Measurements from ENCODE around the gene RASSF1.

Gene RASSF1, protein sequence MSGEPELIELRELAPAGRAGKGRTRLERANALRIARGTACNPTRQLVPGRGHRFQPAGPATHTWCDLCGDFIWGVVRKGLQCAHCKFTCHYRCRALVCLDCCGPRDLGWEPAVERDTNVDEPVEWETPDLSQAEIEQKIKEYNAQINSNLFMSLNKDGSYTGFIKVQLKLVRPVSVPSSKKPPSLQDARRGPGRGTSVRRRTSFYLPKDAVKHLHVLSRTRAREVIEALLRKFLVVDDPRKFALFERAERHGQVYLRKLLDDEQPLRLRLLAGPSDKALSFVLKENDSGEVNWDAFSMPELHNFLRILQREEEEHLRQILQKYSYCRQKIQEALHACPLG

DNA sequence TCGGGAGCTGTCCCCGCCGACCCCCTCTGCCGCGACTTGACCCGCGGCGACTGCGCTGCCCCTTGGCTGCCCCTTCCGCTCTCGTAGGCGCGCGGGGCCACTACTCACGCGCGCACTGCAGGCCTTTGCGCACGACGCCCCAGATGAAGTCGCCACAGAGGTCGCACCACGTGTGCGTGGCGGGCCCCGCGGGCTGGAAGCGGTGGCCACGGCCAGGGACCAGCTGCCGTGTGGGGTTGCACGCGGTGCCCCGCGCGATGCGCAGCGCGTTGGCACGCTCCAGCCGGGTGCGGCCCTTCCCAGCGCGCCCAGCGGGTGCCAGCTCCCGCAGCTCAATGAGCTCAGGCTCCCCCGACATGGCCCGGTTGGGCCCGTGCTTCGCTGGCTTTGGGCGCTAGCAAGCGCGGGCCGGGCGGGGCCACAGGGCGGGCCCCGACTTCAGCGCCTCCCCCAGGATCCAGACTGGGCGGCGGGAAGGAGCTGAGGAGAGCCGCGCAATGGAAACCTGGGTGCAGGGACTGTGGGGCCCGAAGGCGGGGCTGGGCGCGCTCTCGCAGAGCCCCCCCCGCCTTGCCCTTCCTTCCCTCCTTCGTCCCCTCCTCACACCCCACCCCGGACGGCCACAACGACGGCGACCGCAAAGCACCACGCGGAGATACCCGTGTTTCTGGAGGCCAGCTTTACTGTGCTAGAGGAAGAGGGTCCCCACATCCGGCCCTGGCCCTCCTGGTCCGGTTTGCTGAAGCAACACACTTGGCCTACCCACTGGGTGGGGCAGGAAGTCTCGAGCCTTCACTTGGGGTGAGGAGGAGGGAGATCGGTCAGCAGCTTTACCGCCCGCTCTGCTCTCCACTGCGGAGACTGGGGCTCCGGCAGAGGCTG, at the start of gene RASSF1:
Gene RASSF1 (minus strand): TSS at position 389 of the 882 bp plus-strand sequence. CDS start 31 bp downstream, at position 358.
- no peak for DNase-seq (ENCODE audit: low read depth in 2 of 2)

DNA sequence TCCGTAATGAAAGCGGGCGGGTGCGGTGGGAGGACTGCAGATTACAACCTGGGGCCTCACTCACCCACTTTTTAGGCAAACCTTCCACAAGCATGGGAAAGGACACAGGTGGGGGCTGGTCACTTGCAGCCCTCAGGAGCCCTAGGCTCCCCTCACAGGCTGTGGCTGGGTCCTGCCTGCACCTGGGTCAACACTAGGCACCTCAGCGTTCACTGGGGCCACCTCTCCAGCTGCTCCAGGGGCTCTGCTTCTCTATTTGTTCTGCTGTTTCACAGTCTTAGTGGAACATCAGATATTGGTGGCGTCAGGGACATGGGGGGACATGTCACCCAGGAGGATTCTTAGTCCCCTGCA, 48.8 kb upstream of the RASSF1 start:
- no peak for DNase-seq (ENCODE audit: low read depth in 2 of 2)

DNA sequence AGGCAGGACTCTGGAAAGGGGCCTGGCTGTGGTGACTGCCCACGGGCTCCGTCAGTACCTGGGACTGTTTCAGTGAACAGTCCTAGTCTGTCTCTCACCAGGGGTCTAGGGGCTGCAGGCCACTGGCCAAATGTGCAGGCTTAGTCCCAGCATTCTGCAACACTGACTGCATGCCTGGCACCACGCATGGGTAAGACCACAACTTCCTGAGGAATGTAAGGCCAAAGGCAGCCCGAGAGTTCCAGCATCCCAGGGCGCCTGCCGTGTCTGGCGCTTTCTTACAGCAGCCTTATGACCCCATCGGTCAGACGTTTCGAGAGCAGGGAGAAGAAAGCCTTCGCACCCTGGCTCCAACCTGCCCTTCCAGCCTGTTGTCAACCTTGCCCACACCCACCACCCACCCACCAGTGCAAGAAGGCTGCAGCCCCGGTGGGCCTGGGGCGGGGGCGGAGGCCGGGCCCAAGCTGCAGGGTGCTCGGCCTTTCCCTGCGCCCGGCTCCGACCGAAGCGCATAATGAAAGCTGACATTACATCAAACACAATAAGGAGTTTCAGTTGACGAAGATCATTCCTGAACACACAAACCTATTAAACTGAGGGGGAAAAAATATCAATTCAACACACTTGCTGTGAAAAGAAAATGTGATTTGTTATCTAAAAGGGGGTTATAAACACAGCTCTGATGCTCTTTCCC, 48.2 kb upstream of the RASSF1 start:
- no peak for DNase-seq (ENCODE audit: low read depth in 2 of 2)

DNA sequence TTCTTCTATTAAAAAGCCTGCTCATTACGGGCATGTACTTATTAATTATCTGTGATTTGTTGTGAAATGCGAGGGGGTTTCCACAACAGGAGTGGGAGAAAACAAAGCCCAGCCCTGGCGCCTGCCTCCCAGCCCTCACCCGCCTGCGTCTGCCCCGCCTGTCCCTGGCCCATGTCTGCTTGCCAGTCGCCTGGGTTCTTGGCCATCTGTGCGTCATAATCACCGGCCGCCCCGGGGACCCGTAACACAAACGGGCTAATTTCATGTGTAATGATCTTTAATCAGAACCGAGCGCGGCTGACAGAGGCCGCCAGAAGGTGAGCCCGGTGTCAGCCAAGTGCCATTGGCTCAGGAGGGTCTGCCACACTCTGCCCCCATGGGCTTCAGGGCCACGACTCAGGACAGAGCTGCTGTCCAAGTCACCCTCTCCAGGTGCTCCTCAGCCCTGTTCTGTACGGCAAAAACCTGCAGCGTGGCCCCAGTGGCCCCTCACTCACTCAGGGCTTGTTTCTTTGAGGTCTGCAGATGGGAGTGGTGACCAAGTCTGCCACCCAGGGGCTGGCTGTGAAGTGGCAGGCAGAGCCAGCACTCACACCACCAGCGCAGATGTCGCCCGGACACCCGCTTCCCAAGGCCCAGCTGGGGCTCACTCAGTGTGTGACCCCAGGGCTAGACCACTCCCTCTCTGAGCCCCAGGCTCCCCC, 47.5 kb upstream of the RASSF1 start:
- no peak for DNase-seq (ENCODE audit: low read depth in 2 of 2)

DNA sequence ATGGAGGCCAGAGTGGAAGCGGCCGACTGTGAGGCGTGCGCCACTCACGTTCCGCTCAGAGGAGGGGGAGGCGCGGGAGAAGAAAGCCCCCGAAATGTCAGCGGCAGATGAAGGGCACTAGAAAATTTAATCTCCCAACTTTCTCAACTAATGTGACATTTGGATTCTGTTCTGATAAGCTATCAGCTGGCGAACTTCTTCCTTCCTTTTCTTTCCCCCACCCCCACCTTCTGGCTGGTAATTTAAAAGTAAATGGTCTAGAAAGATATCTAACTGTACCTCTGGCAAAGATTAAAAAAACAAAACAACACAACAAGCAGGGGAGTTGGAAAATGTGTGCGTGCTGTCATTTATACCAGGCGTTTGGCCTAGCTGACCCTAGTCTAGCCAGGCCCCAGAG, 45.1 kb upstream of the RASSF1 start:
- DNase-seq (ENCODE audit: low read depth in 2 of 2) = no peak

DNA sequence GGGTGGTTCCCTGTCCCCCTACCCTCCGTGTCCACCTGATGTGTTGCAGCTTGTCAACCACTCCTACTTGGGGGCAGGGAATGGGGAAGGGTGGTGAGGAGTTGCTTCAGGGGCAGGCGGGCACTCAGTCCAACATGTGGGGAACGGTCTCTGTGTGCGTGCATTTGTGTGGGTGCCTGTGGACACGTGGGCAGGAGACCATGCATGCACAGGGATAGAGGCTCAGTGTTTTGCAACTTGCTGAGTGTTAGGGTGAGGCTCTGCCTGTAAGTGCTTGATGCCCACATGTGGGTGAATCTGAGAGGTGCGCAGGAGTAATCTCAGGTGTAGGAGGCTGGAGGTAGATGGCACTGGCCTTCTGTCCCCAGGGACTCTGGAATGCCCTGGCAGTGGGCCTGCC, 43.1 kb upstream of the RASSF1 start:
- DNase-seq (ENCODE audit: low read depth in 2 of 2) = no peak

DNA sequence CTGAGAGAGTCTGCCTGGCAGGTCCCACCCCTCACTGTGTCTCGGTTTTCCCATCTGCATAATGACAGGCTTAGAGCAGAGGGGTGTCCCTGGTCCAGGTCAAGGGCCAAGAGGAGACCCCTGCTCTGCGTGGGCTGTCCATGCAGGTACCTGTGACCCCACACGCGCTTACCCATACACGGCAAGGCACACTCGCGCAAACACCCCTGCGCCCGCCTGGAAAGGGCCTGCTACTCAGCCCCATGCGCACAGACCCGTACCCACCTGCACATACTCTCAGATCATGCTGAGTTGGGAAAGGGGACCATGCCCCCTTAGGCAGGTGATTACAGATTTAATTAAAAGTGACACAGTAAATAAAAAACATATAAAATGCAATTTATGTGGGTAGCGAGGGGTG, 42.1 kb upstream of the RASSF1 start:
- no peak for DNase-seq (ENCODE audit: low read depth in 2 of 2)

DNA sequence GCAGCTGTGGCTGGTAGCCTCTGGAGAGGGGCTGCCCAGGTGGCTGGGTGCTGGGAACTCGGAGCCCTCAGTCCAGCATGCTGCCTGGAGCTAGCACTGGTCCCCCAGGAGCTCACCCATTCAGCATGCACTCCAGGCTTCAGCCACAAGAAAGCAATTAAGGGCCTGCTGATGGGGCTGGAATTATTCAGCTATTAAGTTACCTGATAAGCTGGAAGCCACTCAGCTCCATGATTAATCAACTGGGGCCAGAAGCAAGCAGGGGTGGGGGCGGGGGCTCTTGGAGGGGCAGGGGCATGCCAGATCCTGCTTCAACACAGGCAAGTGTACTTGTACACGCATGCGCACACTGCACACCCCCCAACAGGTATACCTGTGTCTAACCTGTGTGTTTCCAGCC, 40.7 kb upstream of the RASSF1 start:
- DNase-seq (ENCODE audit: low read depth in 2 of 2) = no peak

DNA sequence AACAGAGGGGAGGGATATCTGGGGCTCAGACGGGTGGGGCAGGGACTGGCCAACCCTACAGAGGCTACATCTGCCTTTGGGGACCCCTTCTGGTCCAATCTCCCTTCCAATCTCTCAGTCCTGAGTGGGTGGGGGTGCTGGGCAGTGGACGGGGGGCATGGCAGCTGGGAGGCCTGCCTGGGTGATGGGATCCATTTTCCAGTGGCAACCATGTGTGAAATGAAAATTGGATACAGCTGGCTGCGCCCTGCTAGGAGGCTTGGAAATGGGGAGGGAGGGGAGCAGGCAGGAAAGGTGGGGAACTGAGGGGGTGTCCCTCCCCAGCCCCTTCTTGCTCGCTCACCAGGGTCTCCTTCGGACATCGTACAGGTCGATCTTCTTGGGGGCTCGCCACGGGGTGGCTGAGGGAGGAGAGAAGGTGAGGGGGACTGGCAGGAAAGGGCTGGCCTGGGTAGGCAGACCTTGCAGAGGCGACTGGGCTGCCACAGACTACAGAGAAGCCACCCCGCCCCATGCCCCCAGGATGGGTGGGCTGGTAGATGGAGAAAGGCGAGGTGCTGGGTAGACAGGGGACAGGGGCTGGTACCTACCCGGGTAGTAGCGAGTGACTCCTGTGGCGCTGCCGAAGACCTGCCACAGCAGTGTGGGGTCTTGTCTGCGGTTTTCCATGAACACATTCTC, 39.9 kb upstream of the RASSF1 start:
- no peak for DNase-seq (ENCODE audit: low read depth in 2 of 2)

DNA sequence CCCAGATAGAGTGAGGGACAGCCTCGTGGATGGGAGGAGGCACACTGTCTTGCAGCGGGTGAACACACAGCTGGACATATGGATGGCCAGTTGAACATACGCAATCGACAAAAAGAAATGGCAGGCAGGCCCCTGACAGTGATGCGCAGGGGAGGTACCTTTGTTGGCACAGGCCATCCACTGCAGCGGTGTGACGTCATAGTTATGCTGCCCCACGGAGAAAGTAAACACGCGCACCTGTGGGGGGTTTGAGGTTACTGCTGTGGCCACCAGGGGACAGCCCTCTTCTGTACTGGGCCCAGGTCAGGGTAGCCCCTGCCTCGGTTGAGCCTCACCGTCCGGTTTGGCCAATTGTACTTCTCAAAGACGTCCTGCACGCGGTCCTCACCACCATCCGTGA, 38.1 kb upstream of the RASSF1 start:
- DNase-seq (ENCODE audit: low read depth in 2 of 2) = no peak

DNA sequence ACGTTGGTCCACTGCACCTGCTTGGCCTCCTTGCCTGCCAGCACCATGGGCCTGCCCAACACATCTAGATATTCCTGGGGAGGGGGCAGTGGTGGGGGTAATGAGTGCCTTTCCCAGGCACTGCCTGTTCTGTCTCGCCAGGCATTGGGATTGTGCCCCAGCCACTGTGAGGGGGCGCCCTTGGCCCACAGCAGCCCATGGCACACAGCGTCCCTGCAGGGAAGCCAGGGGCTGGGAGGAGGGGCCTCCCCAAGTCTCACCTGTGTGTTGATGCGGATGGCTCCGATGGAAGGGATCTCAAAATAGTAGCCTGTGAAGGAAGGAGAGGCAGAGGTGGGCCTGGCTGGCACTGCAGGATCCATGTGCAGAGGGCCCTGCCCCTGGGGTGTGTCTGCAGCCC, 37.4 kb upstream of the RASSF1 start:
- no peak for DNase-seq (ENCODE audit: low read depth in 2 of 2)

DNA sequence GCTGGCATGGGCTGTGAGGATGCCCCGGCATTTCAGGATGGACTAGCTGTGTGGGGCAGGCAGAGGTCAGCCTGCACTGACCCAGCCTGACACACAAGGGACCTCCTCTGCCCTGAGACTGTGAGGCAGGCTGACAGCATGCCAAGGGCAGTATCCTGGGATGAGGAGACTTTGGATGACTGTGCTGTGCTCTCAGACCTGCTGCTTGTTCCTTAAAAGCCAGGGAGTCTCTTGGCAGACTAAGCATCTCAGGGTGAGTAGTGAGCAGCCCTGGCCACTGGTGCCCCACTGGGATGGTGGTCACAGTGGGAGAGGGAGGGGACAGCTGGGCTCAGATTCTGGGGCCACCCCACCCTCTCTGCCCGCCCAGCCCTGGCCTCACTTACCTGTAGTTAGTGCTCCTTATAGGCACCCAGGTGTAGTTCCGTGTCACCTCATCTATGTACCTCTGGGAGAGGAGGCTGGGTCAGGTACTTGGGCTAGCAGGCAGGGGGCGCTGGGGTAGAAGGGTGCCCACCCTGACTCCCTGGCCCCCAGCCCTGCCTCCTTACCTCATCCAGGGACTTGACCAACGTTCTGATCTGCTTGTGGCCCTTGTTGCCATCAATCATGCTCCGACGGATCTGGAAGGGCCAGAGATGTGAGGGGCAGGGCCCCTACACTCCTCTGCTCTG, 34.8 kb upstream of the RASSF1 start:
- no peak for DNase-seq (ENCODE audit: low read depth in 2 of 2)

DNA sequence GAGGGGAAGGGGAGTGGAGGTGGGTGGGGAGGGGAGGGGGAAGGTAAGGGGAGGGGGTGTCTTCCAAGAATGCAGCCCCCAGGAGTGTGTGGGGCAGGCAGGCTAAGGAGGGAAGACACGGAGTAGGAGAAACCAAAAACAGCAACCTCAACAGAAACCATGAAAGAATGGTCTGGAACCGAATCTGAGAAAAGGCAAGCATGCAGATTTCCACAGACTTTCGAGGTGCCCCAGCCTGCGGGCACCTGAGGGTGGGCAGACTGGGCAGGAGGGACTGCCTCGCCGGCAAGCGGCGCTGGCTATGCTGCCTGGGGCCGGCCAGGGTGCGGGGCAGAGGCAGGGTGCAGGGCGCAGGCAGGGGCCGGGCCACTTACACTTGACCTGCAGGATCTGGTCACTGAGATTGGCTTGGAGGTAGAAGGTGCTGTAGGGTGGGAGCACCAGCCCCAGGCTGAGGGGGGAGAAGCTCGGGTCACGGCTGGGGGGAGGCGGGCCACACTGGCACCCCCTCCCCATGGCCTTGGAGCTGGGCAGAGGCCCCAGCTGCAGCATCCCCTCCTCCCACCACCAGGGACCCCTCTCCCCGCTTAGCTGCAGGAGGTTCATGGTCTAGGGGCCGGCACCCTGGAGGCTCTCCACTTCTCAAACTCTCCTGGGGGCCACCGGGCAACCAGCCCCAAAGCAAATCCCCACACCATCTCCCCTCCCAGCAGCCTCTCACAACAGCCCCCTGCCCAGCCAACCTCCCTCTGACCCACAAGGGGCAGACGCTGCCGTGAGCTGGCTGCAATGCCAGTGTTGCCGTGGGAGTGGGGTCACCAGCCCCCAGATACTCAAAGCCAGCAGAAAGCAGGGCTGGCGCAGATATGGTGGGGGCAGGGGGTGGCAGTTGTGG, 34.0 kb upstream of the RASSF1 start:
- DNase-seq (ENCODE audit: low read depth in 2 of 2) = no peak

DNA sequence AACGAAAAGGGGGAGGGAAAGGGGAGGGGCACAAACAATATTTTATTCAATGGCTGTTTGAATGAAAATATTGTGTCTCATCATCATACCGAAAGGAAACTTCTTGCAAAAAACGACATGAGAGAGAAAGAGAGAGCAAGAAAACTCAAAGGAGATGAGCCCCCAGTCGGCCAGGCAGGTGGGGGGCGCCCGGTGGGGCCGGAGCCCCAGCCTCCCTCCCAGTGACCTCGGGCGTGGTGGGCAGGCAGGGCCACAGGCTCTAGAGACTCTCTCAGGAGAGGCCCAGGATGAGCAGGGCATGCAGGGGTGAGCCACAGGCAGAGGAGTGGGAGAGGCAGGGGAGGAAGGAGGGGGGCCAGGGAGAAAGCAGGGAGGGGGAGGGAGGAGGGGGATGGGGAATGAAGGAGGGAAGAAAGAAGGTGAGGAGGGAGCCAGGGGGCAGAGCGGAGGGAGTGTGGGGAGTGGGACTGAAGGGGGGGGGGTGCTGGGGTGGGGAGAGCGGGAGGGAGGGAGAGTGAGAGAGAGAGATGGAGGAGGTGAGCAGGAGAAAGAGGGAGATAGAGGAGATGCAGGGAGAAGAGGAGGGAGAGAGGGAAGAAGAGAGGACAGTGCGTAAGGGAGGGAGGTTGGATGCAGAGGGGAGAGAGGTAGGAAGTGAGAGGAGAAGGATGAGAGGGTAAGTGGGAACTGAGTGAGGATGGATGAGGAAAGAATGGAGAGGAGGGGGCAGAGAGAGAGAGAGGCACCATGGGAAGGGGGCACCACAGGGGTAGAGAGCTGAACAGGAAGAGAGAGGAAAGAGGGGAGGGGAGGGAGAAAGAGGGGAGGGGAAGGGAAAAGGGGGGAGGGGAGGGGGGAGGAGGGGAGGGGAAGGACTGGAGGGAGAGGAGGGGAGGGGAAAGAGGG, 32.8 kb upstream of the RASSF1 start:
- DNase-seq (ENCODE audit: low read depth in 2 of 2) = no peak

DNA sequence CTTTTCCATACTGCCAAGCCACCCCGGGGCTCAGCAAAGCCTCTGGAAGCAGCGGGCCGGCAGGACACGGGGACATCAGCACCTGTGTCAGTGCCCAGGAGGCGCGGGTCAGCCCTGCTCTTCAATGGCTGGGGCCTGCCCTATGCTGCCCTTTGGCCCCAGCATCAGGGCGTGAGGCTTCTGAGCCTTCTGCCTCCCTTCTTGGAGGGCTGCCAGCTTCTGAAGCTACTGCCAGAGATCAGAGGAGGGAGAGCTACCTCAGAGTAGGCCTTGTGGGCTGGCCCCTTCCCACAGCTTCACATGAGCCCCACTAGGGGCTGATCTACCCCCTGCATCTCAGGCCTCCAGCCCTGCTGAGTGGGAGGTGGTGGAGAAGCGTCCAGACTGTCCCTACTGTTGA, 31.7 kb upstream of the RASSF1 start:
- DNase-seq (ENCODE audit: low read depth in 2 of 2) = no peak

DNA sequence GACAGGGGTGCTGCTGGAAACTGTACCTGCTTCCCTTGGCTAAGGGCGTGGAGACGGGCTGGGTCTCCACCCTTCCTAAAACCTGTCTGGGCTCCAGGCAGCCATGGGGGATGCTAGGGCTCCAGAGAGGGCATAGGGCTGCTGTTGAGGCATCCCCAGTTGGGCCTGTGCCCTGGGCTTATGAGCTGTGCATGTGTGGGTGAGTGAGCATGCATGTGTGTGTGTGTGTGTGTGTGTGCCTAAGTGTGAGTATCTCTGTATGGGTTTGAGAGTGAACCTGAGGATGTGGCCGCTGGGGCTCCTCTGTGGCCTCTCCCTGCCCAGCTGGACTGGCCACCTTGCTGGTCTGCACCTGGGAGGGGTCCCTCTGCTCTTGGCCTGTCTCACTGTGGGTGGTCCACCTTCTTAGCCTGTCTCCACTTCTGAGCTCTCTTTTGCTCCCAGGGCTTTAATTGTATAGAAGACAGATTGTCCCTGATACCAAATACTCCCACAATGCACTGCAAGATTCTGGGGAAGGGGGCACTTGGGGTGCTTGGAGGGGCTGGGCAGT, 30.6 kb upstream of the RASSF1 start:
- DNase-seq (ENCODE audit: low read depth in 2 of 2) = no peak

DNA sequence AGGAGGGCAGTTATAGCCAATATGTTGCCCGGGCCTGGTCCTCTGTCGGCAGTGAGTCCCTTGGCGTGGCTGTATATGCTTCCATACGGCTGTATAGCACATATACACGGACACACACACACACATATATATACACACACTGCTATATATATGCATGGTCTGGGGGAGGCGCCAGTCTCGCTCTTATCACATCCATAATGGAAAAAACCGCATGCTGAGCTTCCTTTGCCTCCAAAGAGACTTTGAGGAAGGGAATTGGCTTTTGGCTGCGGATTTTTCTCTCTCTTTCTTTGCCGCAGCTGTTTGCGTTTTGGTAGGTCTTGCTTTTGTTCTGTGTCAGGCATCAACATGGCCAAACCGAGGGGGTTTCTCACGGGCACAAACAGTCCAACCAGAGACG, 30.0 kb upstream of the RASSF1 start:
- peak in 1 of 2 experiments; percentile 23 for DNase-seq (ENCODE audit: low read depth in 2 of 2)

DNA sequence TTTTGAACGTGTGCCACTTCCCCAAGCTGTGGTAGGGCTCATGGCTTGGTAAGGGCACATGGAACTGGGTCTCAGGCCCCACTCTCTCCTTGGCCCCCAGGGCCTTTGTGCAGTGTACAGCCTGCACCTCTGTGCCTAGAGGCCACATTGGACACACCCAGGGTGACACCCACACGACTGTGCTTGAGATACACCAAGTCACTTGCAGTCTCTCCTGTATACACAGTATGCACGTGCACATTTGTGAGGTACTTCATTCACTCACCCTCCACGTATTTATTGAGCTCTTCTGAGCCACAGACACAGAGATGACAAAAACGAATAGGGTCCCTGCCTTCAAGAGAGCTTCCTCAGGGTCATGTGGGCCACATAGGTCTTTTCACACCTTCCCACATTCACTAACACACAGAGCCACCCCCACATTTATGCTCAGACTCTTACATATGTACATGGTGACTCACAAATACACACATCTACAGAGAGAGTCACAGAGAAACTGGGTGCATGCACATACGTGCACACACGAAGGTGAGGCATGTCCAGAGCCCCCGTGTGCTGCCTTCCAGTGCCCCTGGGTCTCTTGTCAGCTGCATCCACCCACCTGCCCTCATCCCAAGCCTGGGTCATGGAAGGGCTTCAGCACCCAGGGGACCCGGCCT, 28.5 kb upstream of the RASSF1 start:
- no peak for DNase-seq (ENCODE audit: low read depth in 2 of 2)
